ENCODE measurements around the gene RSPH3. TPM values are rescaled to one million over a fixed set of nuclear protein-coding genes. Genes with fewer than 3 reads are reported as not detected.

RSPH3 gene
- total and polyA plus RNA-seq, 2 of the 13 experiments (the other 11 are each of a cell fraction or from before 2014, with no cell fraction given) = 1.3 to 3.5 TPM

DNA sequence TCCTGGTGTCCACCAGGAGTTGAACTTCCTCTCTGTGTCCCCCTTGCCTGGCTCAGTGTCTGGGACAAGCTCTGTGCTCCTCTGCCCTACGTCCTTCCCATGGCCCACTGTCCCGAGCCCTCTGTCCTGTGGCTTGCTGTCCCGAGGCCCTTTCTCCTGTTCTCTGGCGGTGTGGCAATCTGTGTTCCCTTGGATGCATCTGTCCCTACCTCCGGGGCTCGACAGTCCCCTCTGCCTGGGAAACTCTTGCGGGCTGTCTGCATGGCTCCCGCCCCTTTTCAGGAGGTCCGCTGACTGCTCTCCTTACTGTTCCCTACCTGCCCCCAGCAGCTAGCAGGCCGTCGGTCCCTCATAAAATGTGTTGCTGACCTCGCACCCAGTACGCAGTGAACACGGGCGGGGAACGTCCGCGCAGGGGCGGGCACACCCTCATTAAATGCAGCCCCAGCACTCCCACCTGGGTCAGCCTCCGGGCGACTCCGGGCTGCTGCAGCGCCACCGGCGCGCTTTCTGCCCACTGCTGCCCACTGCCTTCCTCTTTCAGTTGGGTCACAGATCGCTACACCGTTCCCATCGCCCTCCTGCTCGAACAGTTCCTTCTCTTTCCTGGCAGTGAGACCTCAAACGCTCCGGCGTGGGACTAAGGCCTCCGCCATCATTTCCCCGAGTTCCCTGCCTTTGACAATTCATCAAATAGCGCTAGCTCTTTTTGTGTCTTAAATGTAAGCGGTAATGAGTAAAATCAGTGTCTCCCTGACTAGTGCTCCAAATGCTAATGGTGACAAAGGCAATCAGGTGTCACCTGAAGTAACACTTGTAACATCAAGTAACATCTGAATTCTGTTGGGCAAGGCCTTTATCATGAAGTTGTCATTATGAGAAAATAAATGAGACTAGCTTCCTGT lies 60.5 kb downstream of the RSPH3 start:
- Histone ChIP-seq H3K4me2 (ENCODE audit: low read depth, low read length) (no peak overlapping the region), H2AFZ (ENCODE audit: low read length) (no peak overlapping the region), H3K36me3 (replicated peaks in 1 of 2; ENCODE audit: control insufficient read depth in 1 of 2, insufficient read depth in 2 of 2, low read length in 2 of 2) (no peaks in the 10 kb centered on the region), H3K9me3 (ENCODE audit: low read length) (no peaks in the 10 kb centered on the region), H4K20me1 (ENCODE audit: insufficient read depth, low read length) (no peaks in the 10 kb centered on the region), H3K4me3 (replicated peaks in 1 of 3; ENCODE audit: insufficient read depth in 1 of 3, low read depth in 2 of 3, low read length in 3 of 3) (no peak overlapping the region), H3K4me1 (ENCODE audit: insufficient read depth, low read length) (peaks cover 6% of the 10 kb centered on the region; the same call in 1 of the 2 replicates), H3K79me2 (ENCODE audit: insufficient read depth, low read length) (no peaks in the 10 kb centered on the region), H3K27me3 (ENCODE audit: control insufficient read depth in 1 of 2, insufficient read depth in 2 of 2, low read length in 2 of 2) (0 out of 5 replicates have a peak, but pooled peaks cover 0 to 4% of the 10 kb centered on the region in 2 experiments), H3K9ac (ENCODE audit: insufficient read depth, low read depth, low read length) (no peak overlapping the region), H3K27ac (ENCODE audit: extremely low read length, insufficient read depth, low read length) (no peak overlapping the region)
- ATAC-seq = peak; percentile 52
- ChIA-PET POLR2A (no interaction called here), CTCF (ENCODE audit: low intra/inter-chr PET ratio, low total read pairs) (no interaction called here)
- DNase-seq (ENCODE audit: low spot score) = no peak
- BruUV-seq (replicated peaks) = no TSS peak
- in situ Hi-C loops (cut with HindIII; ENCODE audit: extremely low pct_ligation_motif_present, low pct_unique_long_range_greater_than_20kb) = no loop called here
- intact Hi-C loops (cut with micrococcal nuclease; ENCODE audit: unreplicated experiment) = no loop called here
- TF ChIP-seq ZNF282 (IDR thresholded peaks at IDR 0.05; ENCODE audit: partially characterized antibody) = no peak
- no peak for TF ChIP-seq ZNF713 (CRISPR knock-in tag; IDR thresholded peaks at IDR 0.05)
- no peak for TF ChIP-seq NR2F1 (CRISPR knock-in tag; IDR thresholded peaks at IDR 0.05)
- WGBS (ENCODE audit: low lambda C conversion rate) = 74% methylated on average over 37 of the region's 37 CpGs
- FAIRE-seq = no peak

DNA sequence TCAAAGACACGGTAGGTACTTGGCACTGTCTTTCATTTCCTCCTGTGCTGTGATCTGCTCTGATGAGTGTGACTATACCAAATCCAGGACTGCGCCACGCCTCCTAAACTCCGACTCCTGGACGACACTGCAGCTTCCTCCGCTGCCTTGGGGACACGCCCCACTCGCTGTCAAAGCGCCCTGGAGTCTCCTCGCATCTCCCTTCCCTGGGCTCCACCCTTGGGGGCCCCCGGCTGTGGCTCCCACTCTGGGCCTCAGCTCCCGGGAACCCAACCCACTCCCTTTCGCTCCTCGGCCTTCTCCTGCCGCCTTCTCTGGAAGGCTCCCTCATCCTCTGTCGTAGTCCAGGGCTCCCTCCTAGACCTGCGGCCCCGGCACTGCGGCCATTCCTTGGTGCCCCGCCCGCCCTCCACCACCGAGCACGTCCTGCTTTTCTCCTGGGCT lies 61.2 kb downstream of the RSPH3 start:
- Histone ChIP-seq H3K4me2 (ENCODE audit: low read depth, low read length) (no peak overlapping the region), H3K4me1 (ENCODE audit: insufficient read depth, low read length) (peaks cover 6% of the 10 kb centered on the region; the same call in 1 of the 2 replicates), H3K9me3 (ENCODE audit: low read length) (no peaks in the 10 kb centered on the region), H3K79me2 (ENCODE audit: insufficient read depth, low read length) (no peaks in the 10 kb centered on the region), H4K20me1 (ENCODE audit: insufficient read depth, low read length) (no peaks in the 10 kb centered on the region), H3K9ac (ENCODE audit: insufficient read depth, low read depth, low read length) (no peak overlapping the region), H3K27ac (ENCODE audit: extremely low read length, insufficient read depth, low read length) (no peak overlapping the region), H3K4me3 (replicated peaks in 1 of 3; ENCODE audit: insufficient read depth in 1 of 3, low read depth in 2 of 3, low read length in 3 of 3) (no peak overlapping the region), H3K36me3 (replicated peaks in 1 of 2; ENCODE audit: control insufficient read depth in 1 of 2, insufficient read depth in 2 of 2, low read length in 2 of 2) (no peaks in the 10 kb centered on the region), H3K27me3 (ENCODE audit: control insufficient read depth in 1 of 2, insufficient read depth in 2 of 2, low read length in 2 of 2) (peaks cover 0 to 5% of the 10 kb centered on the region in 2 experiments; a peak in 1 of 5 replicates), H2AFZ (ENCODE audit: low read length) (no peak overlapping the region)
- DNase-seq (ENCODE audit: low spot score) (no peak), ATAC-seq (peak; percentile 53), FAIRE-seq (no peak)
- 77% methylated on average over 23 of the region's 23 CpGs for WGBS (ENCODE audit: low lambda C conversion rate)
- in situ Hi-C loops (cut with HindIII; ENCODE audit: extremely low pct_ligation_motif_present, low pct_unique_long_range_greater_than_20kb) (no loop called here), intact Hi-C loops (cut with micrococcal nuclease; ENCODE audit: unreplicated experiment) (no loop called here)
- ChIA-PET CTCF (ENCODE audit: low intra/inter-chr PET ratio, low total read pairs) (no interaction called here), POLR2A (no interaction called here)
- BruUV-seq (replicated peaks) = no TSS peak
- TF ChIP-seq, protein P1, sequence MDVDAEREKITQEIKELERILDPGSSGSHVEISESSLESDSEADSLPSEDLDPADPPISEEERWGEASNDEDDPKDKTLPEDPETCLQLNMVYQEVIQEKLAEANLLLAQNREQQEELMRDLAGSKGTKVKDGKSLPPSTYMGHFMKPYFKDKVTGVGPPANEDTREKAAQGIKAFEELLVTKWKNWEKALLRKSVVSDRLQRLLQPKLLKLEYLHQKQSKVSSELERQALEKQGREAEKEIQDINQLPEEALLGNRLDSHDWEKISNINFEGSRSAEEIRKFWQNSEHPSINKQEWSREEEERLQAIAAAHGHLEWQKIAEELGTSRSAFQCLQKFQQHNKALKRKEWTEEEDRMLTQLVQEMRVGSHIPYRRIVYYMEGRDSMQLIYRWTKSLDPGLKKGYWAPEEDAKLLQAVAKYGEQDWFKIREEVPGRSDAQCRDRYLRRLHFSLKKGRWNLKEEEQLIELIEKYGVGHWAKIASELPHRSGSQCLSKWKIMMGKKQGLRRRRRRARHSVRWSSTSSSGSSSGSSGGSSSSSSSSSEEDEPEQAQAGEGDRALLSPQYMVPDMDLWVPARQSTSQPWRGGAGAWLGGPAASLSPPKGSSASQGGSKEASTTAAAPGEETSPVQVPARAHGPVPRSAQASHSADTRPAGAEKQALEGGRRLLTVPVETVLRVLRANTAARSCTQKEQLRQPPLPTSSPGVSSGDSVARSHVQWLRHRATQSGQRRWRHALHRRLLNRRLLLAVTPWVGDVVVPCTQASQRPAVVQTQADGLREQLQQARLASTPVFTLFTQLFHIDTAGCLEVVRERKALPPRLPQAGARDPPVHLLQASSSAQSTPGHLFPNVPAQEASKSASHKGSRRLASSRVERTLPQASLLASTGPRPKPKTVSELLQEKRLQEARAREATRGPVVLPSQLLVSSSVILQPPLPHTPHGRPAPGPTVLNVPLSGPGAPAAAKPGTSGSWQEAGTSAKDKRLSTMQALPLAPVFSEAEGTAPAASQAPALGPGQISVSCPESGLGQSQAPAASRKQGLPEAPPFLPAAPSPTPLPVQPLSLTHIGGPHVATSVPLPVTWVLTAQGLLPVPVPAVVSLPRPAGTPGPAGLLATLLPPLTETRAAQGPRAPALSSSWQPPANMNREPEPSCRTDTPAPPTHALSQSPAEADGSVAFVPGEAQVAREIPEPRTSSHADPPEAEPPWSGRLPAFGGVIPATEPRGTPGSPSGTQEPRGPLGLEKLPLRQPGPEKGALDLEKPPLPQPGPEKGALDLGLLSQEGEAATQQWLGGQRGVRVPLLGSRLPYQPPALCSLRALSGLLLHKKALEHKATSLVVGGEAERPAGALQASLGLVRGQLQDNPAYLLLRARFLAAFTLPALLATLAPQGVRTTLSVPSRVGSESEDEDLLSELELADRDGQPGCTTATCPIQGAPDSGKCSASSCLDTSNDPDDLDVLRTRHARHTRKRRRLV (CRISPR knock-in tag; IDR thresholded peaks at IDR 0.05) = no peak
- TF ChIP-seq ZSCAN12 (CRISPR knock-in tag; IDR thresholded peaks at IDR 0.05) (no peak), MBNL3 (CRISPR knock-in tag; conservative IDR thresholded peaks at IDR 0.05) (no peak), YEATS2 (CRISPR knock-in tag; IDR thresholded peaks at IDR 0.05; ENCODE audit: borderline replicate concordance) (no peak), ZNF569 (CRISPR knock-in tag; IDR thresholded peaks at IDR 0.05; ENCODE audit: borderline replicate concordance) (no peak), NONO (IDR thresholded peaks at IDR 0.05) (no peak), NONO (CRISPR knock-in tag; conservative IDR thresholded peaks at IDR 0.05) (no peak)
- TF ChIP-seq, protein P2, sequence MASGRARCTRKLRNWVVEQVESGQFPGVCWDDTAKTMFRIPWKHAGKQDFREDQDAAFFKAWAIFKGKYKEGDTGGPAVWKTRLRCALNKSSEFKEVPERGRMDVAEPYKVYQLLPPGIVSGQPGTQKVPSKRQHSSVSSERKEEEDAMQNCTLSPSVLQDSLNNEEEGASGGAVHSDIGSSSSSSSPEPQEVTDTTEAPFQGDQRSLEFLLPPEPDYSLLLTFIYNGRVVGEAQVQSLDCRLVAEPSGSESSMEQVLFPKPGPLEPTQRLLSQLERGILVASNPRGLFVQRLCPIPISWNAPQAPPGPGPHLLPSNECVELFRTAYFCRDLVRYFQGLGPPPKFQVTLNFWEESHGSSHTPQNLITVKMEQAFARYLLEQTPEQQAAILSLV (CRISPR knock-in tag; IDR thresholded peaks at IDR 0.05; ENCODE audit: borderline replicate concordance) = no peak
